NCI-H526 (cell line): ENCODE data around the gene SMIM10L2A.
"Not testable (repeated sequence)": the region's sequence is repeated elsewhere in the genome, so short reads cannot be mapped to it uniquely, and the experiment has no call there.

ENCODE experiments used
- DNase-seq, 2 experiments: peaks; one replicate each; lab custom pipeline; 2025; lab: John Stamatoyannopoulos, UW

The SMIM10L2A gene

GRCh38 chrX:135421932-135422809 is at the start of gene SMIM10L2A:
SMIM10L2A (plus strand) TSS chrX:135421944; CDS start chrX:135422132, 188 bp downstream.
- peak in 1 of 2 experiments; percentile 72 for DNase-seq

GRCh38 chrX:135373357-135373756 is 48.4 kb upstream of the SMIM10L2A start:
- no peak for DNase-seq

- DNase-seq = no peak
These were observed 39.5 kb upstream of the SMIM10L2A start for GRCh38 chrX:135382260-135382659.

GRCh38 chrX:135383249-135383648 is 38.5 kb upstream of the SMIM10L2A start:
- DNase-seq = no peak

- no peak for DNase-seq
These were observed 37.4 kb upstream of the SMIM10L2A start for GRCh38 chrX:135384161-135384836.

- no peak for DNase-seq
These were observed 32.9 kb upstream of the SMIM10L2A start for GRCh38 chrX:135388841-135389240.

- DNase-seq = no peak
These were observed 32.5 kb upstream of the SMIM10L2A start for GRCh38 chrX:135389243-135389642.

- no peak for DNase-seq
These were observed 32.0 kb upstream of the SMIM10L2A start for GRCh38 chrX:135389717-135390116.

GRCh38 chrX:135391734-135392133 is 30.0 kb upstream of the SMIM10L2A start:
- no peak for DNase-seq

- DNase-seq = no peak
These were observed 28.7 kb upstream of the SMIM10L2A start for GRCh38 chrX:135393051-135393450.

GRCh38 chrX:135395064-135395463 is 26.7 kb upstream of the SMIM10L2A start:
- DNase-seq = no peak

GRCh38 chrX:135396109-135396508 is 25.6 kb upstream of the SMIM10L2A start:
- no peak for DNase-seq

- DNase-seq = no peak
These were observed 25.2 kb upstream of the SMIM10L2A start for GRCh38 chrX:135396566-135396965.

- DNase-seq = no peak
These were observed 24.1 kb upstream of the SMIM10L2A start for GRCh38 chrX:135397652-135398051.

- DNase-seq = no peak
These were observed 18.4 kb upstream of the SMIM10L2A start for GRCh38 chrX:135403374-135403773.

GRCh38 chrX:135406428-135406827 is 15.3 kb upstream of the SMIM10L2A start:
- DNase-seq = not testable (repeated sequence)

GRCh38 chrX:135408794-135409193 is 12.9 kb upstream of the SMIM10L2A start:
- no peak for DNase-seq

GRCh38 chrX:135410861-135411627 is 10.7 kb upstream of the SMIM10L2A start:
- DNase-seq = no peak

GRCh38 chrX:135411893-135412292 is 9.9 kb upstream of the SMIM10L2A start:
- no peak for DNase-seq

- DNase-seq = no peak
These were observed 5.2 kb upstream of the SMIM10L2A start for GRCh38 chrX:135416546-135416945.

GRCh38 chrX:135420831-135421230 is 913 bp upstream of the SMIM10L2A start:
- DNase-seq = no peak

- DNase-seq = peak; percentile 32 to 81
These were observed 210 bp upstream of the SMIM10L2A start for GRCh38 chrX:135421537-135421931.
